Right cardiac atrium (tissue), 5 donors: ENCODE data around the gene NACC2. TPM values are rescaled to one million over a fixed set of nuclear protein-coding genes. Genes with fewer than 3 reads are reported as not detected.

Source experiments
- ATAC-seq, 2 donors: fragments of 200-7000 bp; cut with Tn5 transposase; one replicate each; pipeline versions ENCODE4 v1.8.0 to v1.9.1; 2020; ENCODE audit warnings: moderate library complexity in 2 of 2, mild to moderate bottlenecking in 1 of 2
- DNase-seq, 3 donors: peaks; one replicate each; pipeline ENCODE4 v3.0.0-alpha.2; 2020
- H3K27ac ChIP-seq: one replicate; pipeline ENCODE4 v1.5.1; 2013; ENCODE audit warnings: mild to moderate bottlenecking, low read length, control low read depth, moderate library complexity
- H3K27me3 ChIP-seq: one replicate; pipeline ENCODE4 v1.6.1; 2013; ENCODE audit not compliant: control insufficient read depth, insufficient read depth
- H3K4me1 ChIP-seq: one replicate; pipeline ENCODE4 v1.6.1; 2013; ENCODE audit warnings: low read length; ENCODE audit not compliant: control insufficient read depth, insufficient read depth
- H3K4me3 ChIP-seq: one replicate; pipeline ENCODE4 v1.5.1; 2013; ENCODE audit warnings: low read length, control low read depth
- H3K9me3 ChIP-seq: one replicate; pipeline ENCODE4 v1.6.1; 2013; ENCODE audit warnings: low read length; ENCODE audit not compliant: control insufficient read depth
- WGBS: extraction: QIAGEN DNeasy Blood & Tissue Kit; methylation state at CpG from one replicate; pipeline ENCODE4 v1.1.7; 2013; 5-methylcytosine and 5-hydroxymethylcytosine counted together
- intact Hi-C, 4 donors: fragments of 100-400 bp; cut with DNase I; formaldehyde crosslinking; loops; one replicate each; pipeline versions ENCODE4 v1.11.0 to v1.14.0; 2022 to 2023
- polyA plus RNA-seq: library from polyadenylated mRNA; stranded (reverse); fragments of 200-250 nt; gene quantifications from one replicate; pipeline ENCODE4 v1.2.3, GENCODE V29; 2013
- total RNA-seq, 4 donors: library from RNA; stranded (reverse); fragmentation: NEBNext Ultra II Directional; extraction: Animal tissue kit (Norgen Biotek cat#: 25700); gene quantifications; one replicate each; pipeline ENCODE4 v1.2.1, GENCODE V29; 2021
- donor health status: healthy with polysubstance abuse.
- donor health status: DM: no; HTN: yes; CAD: no.
- donor health status: DM: no; HTN: no; CAD: no.
- donor health status: DM: no; HTN: yes; CAD: no; lungs with severe emphysema.
- donor health status: DM: yes; HTN: yes; CAD: no.

The NACC2 gene
- total and polyA plus RNA-seq, 5 donors, result 19.4 to 45.3 (median 34.1) TPM

GRCh38 chr9:136058084-136058483 lies 37.0 kb downstream of the NACC2 start:
- H3K27ac ChIP-seq, result no peak overlapping the region
- no peaks in the 10 kb centered on the region for H3K9me3 ChIP-seq
- intact Hi-C loops, result no loop called here
- DNase-seq (no peak), ATAC-seq (no peak)
- no peak overlapping the region for H3K4me3 ChIP-seq
- peaks cover 9% of the 10 kb centered on the region for H3K4me1 ChIP-seq
- WGBS, result 93% methylated on average over 13 of the region's 13 CpGs
- H3K27me3 ChIP-seq, result no peaks in the 10 kb centered on the region

GRCh38 chr9:136057236-136058081 lies 37.6 kb downstream of the NACC2 start:
- H3K9me3 ChIP-seq, result no peaks in the 10 kb centered on the region
- WGBS, result 92% methylated on average over 30 of the region's 30 CpGs
- H3K4me1 ChIP-seq, result peaks cover 14% of the 10 kb centered on the region
- intact Hi-C loops, result no loop called here
- ATAC-seq (no peak), DNase-seq (no peak)
- no peak overlapping the region for H3K4me3 ChIP-seq
- H3K27ac ChIP-seq, result no peak overlapping the region
- H3K27me3 ChIP-seq, result no peaks in the 10 kb centered on the region

DNA sequence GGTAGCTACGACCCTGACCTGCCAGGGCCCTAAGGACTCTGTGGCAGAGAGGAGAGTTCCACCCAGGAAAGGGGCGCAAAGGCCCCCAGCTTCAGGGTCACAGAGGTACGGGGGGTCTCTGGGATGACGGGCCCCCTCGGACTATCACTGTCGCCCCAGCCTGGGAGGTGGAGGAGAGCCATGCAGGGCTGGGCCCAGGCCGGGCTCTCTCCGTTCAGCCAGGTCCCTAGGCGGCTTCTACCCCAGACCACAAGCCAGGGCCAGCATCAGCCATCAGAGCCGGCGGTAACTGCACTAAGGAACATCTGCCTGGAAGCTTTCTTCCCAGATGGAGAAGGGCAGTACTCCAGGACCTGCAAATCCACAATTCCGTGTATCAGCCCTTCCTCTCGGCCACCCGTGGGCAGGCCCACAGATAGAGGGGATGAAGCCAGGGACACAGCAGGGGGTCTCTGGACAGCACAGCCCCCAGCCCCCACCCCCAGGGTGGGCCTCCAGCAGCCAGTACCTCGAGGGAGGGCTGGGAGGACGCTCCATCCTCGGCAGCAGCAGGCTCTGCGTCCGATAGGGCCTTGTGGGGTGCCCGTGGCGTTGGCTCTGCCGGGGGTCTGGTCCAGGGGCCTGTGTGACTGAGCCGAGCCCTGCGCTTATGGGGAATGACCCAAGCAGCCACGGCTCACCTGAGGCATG lies 38.4 kb downstream of the NACC2 start:
- H3K27me3 ChIP-seq, result no peaks in the 10 kb centered on the region
- H3K4me3 ChIP-seq, result no peak overlapping the region
- intact Hi-C loops, result no loop called here
- H3K27ac ChIP-seq, result no peak overlapping the region
- ATAC-seq (no peak), DNase-seq (no peak)
- 87% methylated on average over 25 of the region's 25 CpGs for WGBS
- peaks cover 14% of the 10 kb centered on the region for H3K4me1 ChIP-seq
- H3K9me3 ChIP-seq, result no peaks in the 10 kb centered on the region

- intact Hi-C loops, result no loop called here
- Histone ChIP-seq H3K9me3 (no peaks in the 10 kb centered on the region), H3K4me3 (no peak overlapping the region), H3K27me3 (no peaks in the 10 kb centered on the region), H3K4me1 (peaks cover 16% of the 10 kb centered on the region), H3K27ac (no peak overlapping the region)
- 74% methylated on average over 30 of the region's 30 CpGs for WGBS
- ATAC-seq (no peak), DNase-seq (no peak)
Observed at GRCh38 chr9:136055715-136056545, 39.2 kb downstream of the NACC2 start.

DNA sequence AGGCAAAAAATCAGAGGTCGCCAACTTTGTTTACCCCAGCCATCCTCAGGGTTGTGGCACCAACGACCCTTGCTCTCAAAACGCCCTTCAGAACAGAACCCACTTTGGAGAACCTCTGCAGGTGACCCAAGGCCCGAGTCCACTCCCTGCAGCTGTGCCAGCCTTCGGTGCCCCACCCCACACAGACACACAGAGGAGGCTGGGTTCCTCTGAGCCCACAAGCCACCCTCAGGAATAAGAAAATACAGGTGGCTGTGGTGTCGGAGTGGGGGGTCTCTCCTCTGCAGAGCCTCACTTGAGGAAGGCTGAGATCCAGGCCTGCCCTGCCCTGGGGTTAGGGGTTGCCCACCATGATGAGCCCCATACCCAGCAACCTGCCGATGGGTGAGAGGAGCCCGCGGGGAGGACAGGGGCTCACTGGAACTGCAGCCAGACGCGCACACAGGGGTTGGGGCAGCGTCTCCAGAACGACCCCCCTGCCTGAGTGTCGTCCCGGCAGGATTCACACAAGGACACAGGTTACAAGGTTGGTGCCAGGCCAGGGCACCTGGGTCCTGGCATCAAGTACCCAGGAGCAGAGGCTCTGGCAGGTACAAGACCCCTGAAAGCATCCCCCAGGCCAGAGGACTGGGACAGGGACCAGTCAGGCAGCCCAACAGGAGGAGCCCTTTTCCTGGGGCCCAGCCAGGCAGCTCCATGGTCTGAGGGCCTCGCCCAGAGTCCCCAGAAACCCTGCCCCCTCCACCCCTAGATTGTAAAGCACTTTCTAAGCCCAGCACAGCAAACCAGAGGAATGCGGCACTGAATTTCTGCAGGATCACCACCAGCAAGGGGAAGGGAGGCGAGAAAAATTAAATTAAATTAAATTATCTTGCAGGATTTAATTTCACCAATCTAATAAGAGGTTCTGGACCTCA lies 40.0 kb downstream of the NACC2 start:
- H3K4me3 ChIP-seq, result no peak overlapping the region
- no peak overlapping the region for H3K27ac ChIP-seq
- H3K4me1 ChIP-seq, result peaks cover 16% of the 10 kb centered on the region
- H3K9me3 ChIP-seq, result no peaks in the 10 kb centered on the region
- WGBS, result 91% methylated on average over 18 of the region's 18 CpGs
- DNase-seq (no peak), ATAC-seq (no peak)
- intact Hi-C loops, result no loop called here
- no peaks in the 10 kb centered on the region for H3K27me3 ChIP-seq

DNA sequence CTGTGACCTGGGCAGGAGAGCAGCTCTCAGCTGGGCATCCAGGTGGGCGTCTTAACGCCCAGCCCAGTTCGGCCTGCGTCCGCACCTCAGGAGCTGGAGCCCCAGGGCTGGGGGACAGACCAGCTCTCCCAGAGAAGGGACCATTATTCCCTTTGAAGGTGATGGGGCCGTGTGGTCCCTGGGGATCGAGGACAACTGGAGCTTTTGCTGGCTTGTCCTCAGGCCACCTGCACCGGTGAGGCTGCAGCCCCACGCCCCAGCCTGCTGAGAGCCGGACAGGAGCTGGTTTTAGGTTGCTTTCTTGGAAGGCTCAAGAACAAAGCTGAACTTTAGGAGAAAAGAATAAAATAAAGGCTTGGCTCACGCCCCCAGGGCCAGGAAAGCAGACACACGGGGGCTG lies 40.9 kb downstream of the NACC2 start:
- Histone ChIP-seq H3K27me3 (no peaks in the 10 kb centered on the region), H3K9me3 (no peaks in the 10 kb centered on the region), H3K4me3 (no peak overlapping the region), H3K4me1 (peaks cover 16% of the 10 kb centered on the region), H3K27ac (no peak overlapping the region)
- intact Hi-C loops, result no loop called here
- no peak for DNase-seq
- no peak for ATAC-seq
- WGBS, result 90% methylated on average over 12 of the region's 12 CpGs

- intact Hi-C loops, result no loop called here
- H3K4me1 ChIP-seq, result peaks cover 16% of the 10 kb centered on the region
Observed at GRCh38 chr9:136053757-136054142, 41.3 kb downstream of the NACC2 start.

GRCh38 chr9:136052991-136053756 lies 41.9 kb downstream of the NACC2 start:
- WGBS, result 52% methylated on average over 23 of the region's 23 CpGs
- Histone ChIP-seq H3K4me1 (peaks cover 16% of the 10 kb centered on the region), H3K4me3 (no peak overlapping the region), H3K27me3 (no peaks in the 10 kb centered on the region), H3K27ac (peak overlapping the region; percentile 56), H3K9me3 (no peaks in the 10 kb centered on the region)
- intact Hi-C loops, result no loop called here
- DNase-seq, result peak in 2 of 3 donors; percentile 59 to 67
- peak; percentile 2 to 13 for ATAC-seq

More at GRCh38 chr9:136053757-136054142, 41.3 kb downstream of the NACC2 start:
- 78% methylated on average over 8 of the region's 8 CpGs for WGBS
- no peak for ATAC-seq
- H3K27me3 ChIP-seq, result no peaks in the 10 kb centered on the region
- no peak overlapping the region for H3K4me3 ChIP-seq
- no peaks in the 10 kb centered on the region for H3K9me3 ChIP-seq
- H3K27ac ChIP-seq, result no peak overlapping the region
- DNase-seq, result no peak

- intact Hi-C loops, result no loop called here
- WGBS, result 29% methylated on average over 15 of the region's 15 CpGs
Observed at GRCh38 chr9:136052472-136052880, 42.6 kb downstream of the NACC2 start.

More at GRCh38 chr9:136052472-136052880, 42.6 kb downstream of the NACC2 start:
- no peaks in the 10 kb centered on the region for H3K9me3 ChIP-seq
- H3K27me3 ChIP-seq, result no peaks in the 10 kb centered on the region
- H3K4me3 ChIP-seq, result peak overlapping the region; percentile 54
- peak overlapping the region; percentile 56 for H3K27ac ChIP-seq
- ATAC-seq (peak; percentile 7 to 19), DNase-seq (peak in 2 of 3 donors; percentile 69 to 77)
- peaks cover 16% of the 10 kb centered on the region for H3K4me1 ChIP-seq
